Lung microvascular endothelial cell (primary cell): ENCODE results near the gene TRMT1. TPM values are rescaled to one million over a fixed set of nuclear protein-coding genes. Genes with fewer than 3 reads are reported as not detected.
"Not testable (repeated sequence)": the region's sequence is repeated elsewhere in the genome, so short reads cannot be mapped to it uniquely, and the experiment has no call there.

Experiments
- DNase-seq, 2 donors: peaks; one replicate each; pipeline versions ENCODE4 v3.0.0 to v3.0.0-alpha.2; 2010; ENCODE audit warnings: low read depth in 2 of 2
- total RNA-seq: library from RNA; depleted of rRNA; stranded (reverse); fragments of >200 nt; gene quantifications from 2 replicates; pipeline ENCODE4 v1.2.1, GENCODE V29; 2014

The TRMT1 gene
- total RNA-seq = 17.4 and 26.6 TPM in 2 replicates

- peak; percentile 95 to 96 for DNase-seq
Measured at GRCh38 chr19:13116282-13117175, at the start of gene TRMT1. Gene TRMT1 (minus strand): TSS chr19:13116740. CDS start chr19:13116399, 341 bp downstream.

DNA sequence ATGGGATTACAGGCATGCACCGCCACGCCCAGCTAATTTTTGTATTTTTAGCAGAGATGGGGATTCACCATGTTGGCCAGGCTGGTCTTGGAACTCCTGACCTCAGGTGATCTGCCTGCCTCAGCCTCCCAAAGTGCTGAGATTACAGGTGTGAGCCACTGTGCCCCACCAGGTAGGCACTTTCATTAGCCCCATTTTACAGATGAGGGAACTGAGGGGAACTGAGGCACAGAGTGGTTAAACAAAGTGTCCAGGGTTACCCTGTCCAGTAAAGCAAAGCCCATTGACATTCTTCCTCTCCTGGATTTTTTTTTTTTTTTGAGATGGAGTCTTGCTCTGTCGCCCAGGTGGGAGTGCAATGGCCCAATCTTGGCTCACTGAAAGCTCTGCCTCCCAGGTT lies 49.6 kb upstream of the TRMT1 start:
- DNase-seq = not testable (repeated sequence)

DNA sequence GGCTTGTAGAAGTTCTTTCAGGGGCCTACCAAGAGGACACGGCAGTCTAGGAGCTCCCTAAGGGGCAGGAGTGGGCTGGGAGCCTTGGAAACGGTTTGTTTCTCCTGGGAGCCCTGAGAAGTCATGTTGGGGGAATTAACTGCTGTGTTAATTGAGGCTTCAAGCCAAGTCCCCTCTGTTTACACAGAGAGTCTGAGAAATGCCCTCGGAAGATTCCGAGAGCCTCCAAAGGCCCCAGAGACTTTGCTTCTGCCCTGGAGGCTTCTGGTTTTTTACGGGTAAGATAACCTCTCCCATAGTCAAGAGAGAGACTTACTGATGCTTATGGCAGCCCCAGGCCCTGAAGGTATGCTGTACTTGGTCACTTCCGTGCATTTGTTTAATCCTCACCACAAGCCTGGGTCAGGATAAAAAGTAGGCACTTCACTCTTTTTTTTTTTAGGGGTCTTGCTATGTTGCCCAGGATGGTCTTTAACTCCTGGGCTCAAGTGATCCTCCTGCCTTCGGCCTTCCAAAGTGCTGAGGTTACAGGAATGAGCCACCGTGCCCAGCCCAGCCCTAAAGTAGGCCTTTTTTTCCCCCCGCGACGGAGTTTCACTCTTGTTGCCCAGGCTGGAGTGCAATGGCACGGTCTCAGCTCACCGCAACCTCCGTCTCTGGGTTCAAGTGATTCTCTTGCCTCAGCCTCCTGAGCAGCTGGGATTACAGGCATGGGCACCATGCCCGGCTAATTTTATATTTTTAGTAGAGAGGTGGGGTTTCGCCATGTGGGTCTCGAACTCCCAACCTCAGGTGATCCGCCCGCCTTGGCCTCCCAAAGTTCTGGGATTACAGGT lies 48.8 kb upstream of the TRMT1 start:
- DNase-seq = peak in 1 of 2 donors; percentile 33

DNA sequence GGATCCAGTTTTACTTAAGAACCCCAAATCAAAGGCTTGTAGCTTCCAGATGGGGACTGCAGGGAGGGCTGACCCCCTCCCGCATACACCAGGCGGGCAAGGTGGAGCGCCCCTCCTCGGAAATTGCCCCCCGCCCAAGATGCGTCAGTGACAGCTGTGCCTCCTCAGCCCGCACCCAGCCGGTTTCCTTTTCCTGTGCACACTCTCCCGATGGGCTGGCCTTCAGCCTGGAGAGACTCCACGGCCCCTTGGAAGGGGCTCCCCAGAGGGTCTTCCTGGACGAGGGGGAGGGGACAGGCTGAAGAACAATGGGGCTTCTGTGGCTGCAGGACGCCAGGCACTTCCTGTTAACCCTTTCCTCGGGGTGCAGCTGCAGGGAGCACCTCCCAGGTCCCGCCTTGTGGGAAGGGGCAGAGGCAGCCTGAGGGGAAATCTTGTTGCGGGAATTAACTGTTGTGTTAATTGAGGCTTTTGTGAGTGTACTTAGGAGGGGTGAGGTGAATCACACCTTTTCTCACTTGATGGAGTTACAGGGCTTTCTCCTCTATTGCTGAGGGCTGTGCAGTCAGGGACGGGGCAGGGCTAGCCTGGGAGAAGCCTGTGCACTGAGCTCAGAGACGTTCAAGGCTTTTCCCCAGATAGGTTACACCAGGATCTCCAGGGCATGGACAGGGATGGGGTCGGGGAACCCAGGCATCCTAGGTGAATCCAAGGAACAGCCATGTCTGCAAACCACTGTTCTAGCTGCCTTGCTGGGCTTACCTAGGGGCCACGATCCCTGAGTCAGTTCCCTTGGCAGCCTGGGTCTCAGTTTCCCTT lies 48.0 kb upstream of the TRMT1 start:
- peak; percentile 27 to 88 for DNase-seq

- peak; percentile 35 to 73 for DNase-seq
Measured at GRCh38 chr19:13163609-13164342, 47.2 kb upstream of the TRMT1 start.

- peak; percentile 89 to 98 for DNase-seq
Measured at GRCh38 chr19:13162724-13163608, 46.4 kb upstream of the TRMT1 start.

- DNase-seq = peak in 1 of 2 donors; percentile 51
Measured at GRCh38 chr19:13160557-13160956, 44.0 kb upstream of the TRMT1 start.

- DNase-seq = no peak
Measured at GRCh38 chr19:13159713-13160112, 43.2 kb upstream of the TRMT1 start.

GRCh38 chr19:13155472-13156359 lies 39.2 kb upstream of the TRMT1 start:
- DNase-seq = peak; percentile 82

DNA sequence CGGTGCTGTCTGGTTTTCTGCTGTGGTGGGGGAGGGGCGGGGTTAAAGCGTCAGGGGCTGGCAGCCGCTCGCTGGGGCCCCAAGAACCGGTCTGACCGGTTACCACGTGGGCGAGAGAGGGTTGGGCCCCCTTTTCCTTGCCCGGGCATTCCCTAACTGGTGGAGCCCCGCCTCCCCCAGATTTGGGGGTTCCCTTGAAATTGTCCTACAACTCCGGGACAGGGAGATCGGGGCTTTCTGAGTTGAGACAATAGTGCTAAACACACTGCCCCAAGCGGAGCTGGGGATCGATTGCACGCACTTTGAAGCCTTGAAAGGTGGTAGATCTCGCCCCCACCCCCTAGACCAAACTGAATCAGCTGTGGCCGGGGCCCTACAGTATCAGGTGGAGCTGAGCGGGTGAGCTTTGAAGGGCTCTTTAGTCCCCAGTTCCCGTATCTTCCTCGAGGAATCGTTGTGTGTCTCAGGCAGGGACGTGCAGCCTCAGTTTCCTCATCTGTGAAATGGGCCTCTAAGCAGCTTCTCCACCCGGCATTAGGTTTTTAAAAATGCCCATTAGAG lies 38.5 kb upstream of the TRMT1 start:
- DNase-seq = peak; percentile 69 to 77

DNA sequence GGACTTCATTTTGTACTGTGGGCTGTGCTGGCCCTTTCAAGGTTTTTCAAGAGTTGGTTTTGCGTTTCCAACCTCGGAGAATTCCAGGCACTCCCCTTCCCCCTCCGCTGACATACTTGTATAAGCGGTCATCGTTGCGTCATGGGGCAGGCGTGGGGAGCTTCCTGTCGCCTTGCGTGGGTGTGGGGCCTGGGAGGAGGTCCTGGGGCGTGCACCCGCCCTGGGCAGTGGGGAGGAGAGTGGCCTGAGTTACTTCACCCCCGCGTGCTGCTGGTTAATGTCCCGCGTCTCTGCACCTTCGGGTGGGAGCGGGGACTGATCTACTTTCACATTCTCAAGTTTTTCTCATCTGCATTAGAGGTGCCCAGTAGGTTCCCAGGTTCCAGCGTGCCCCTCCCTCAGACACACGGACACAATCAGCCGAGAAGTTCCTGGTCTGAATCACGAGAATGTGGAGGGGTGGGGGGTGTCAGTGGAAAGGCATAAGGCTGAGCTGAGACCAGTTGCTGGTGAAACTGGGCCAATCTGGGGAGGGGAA lies 37.8 kb upstream of the TRMT1 start:
- DNase-seq = peak; percentile 90 to 94

DNA sequence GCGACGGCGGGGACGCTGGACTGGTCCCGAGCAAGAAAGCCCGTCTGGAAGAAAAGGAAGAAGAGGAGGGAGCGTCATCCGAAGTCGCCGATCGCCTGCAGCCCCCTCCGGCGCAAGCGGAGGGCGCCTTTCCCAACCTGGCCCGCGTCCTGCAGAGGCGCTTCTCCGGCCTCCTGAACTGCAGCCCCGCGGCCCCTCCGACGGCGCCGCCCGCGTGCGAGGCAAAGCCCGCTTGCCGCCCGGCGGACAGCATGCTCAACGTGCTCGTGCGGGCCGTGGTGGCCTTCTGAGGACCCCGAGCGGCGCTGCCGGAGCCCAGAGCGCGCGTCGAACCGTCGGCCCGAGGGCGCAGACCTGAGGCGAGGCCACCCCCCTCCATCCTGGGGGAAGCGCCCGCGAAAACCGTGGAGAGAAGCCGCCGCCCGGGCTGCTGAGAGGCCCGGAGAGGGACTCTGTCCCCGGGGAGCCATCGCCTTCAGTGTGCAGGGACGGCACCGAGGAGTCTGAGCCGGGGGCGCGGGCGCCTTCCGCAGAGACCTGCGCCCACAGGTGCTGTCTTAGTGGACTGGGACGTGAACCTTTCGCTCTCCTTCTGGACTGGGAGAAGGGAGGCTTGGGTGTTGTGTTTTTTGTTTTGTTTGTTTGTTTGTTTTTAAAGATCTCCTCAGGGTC lies 37.2 kb upstream of the TRMT1 start:
- DNase-seq = peak; percentile 58 to 62

- peak; percentile 95 to 97 for DNase-seq
Measured at GRCh38 chr19:13152974-13153568, 36.5 kb upstream of the TRMT1 start.

DNA sequence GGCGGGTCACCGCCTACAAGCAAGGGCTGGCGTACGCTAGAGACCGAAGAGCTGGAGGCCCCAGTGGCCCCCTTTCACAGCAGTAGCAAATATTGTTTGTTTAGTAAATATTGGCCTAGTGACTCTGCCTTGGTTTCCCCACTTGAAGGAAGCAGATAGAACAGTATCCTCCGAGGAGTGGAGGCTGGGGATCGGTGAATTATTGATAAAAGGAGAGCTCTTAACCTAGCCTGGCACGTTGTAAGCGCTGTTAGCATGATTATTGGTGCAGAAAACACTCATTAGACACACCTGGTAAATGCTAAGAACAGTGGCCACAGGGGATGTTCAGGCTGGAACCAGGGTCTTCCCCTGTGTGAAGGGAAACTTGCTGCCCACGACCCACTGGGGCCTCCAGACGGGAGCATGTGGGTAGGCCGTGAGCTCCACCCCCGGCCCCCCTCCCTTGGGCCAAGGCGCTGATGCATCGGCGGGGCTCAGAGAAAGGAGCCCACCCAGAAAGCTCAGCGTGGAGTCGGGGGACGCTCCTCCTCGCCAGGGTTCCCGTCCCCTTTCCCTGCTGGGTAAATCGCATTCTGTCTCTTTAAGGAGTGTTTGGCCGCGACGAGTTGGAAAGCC lies 35.9 kb upstream of the TRMT1 start:
- DNase-seq = no peak

DNA sequence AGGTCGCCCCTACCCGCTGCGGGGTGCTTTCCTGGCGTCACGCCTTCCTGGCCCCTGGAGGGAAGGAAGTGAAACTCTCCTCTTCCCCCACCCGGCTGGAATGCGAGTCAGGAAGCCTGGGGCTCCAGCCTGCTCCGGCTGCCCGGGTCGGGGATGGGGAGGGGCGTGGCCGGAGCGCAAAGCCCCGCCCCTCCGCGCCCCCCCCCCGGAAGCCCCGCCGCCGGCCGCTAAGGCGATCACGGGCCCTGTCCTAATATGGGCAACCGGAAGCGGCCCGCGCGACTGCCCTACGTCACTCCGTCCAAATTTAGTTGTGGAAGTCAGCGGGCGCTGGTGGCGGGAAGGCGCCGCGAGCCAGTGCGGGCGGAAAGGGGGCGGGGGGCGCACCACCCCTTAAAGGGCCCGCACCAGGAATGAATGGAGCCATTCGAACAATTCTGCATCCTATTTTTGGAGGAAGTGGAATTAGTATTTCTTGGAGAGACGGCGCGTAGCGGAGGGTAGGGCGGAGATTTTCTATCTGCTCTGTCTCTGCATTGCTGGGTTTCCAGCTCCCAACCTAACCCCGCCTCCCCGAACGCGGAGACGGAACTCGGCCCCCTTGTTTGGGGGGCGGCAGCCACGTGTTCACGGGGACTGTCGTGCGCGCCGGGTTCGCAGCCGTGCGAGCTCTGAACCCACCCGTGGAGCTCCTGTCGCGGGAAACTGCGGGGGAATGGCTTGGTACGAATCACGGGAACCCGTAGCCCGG lies 35.2 kb upstream of the TRMT1 start:
- peak; percentile 98 for DNase-seq
